ENCODE data around the gene UST. TPM values are rescaled to one million over a fixed set of nuclear protein-coding genes. Genes with fewer than 3 reads are reported as not detected.

The UST gene
- polyA plus RNA-seq, 1 donor (not counting 4 experiments of a cell fraction or from before 2014, with no cell fraction given): 6.1 TPM

GRCh38 chr6:148743476-148743875, 3.4 kb upstream of the UST start:
- H2AFZ ChIP-seq (ENCODE audit: control insufficient read depth, low read length): no peak overlapping the region
- FAIRE-seq: no peak
- TF ChIP-seq EZH2 (IDR thresholded peaks at IDR 0.05; ENCODE audit: low read length) (no peak), CTCF (optimal IDR thresholded peaks at IDR 0.05 in 1 of 3, IDR thresholded peaks at IDR 0.05 in 1 of 3, conservative IDR thresholded peaks at IDR 0.05 in 1 of 3; ENCODE audit: extremely low read depth in 1 of 3, insufficient read depth in 2 of 3, low read length in 3 of 3) (no peak)

GRCh38 chr6:148745926-148746325, 904 bp upstream of the UST start:
- dilution Hi-C loops (cut with MboI; ENCODE audit: extremely low pct_ligation_motif_present, low sequenced_read_pairs): no loop called here
- DNase-seq (ENCODE audit: low read depth, low spot score): no peak

More at GRCh38 chr6:148743476-148743875, 3.4 kb upstream of the UST start:
- Histone ChIP-seq H3K4me3 (ENCODE audit: control insufficient read depth in 2 of 3, extremely low read depth in 1 of 3, insufficient read depth in 2 of 3, low read depth in 1 of 3, low read length in 3 of 3) (no peak overlapping the region), H3K79me2 (ENCODE audit: control insufficient read depth, insufficient read depth, low read length) (no peaks in the 10 kb centered on the region), H3K9me3 (ENCODE audit: control insufficient read depth, low read depth, low read length) (no peaks in the 10 kb centered on the region), H3K36me3 (ENCODE audit: control insufficient read depth in 2 of 2, extremely low read depth in 1 of 2, insufficient read depth in 2 of 2, low read length in 2 of 2) (no peaks in the 10 kb centered on the region), H3K27ac (ENCODE audit: control insufficient read depth, insufficient read depth, low read length) (no peak overlapping the region), H3K4me1 (ENCODE audit: control insufficient read depth, extremely low read depth, insufficient read depth, low read length) (peaks cover 9% of the 10 kb centered on the region), H4K20me1 (ENCODE audit: control insufficient read depth, extremely low read depth, insufficient read depth, low read length) (no peaks in the 10 kb centered on the region), H3K27me3 (ENCODE audit: control insufficient read depth, extremely low read depth, insufficient read depth, low read length) (no peaks in the 10 kb centered on the region), H3K9me1 (ENCODE audit: control insufficient read depth, extremely low read depth, insufficient read depth, low read length) (no peaks in the 10 kb centered on the region), H3K9ac (ENCODE audit: control insufficient read depth, extremely low read depth, insufficient read depth, low read length) (no peak overlapping the region), H3K4me2 (ENCODE audit: control insufficient read depth, extremely low read depth, insufficient read depth, low read depth, low read length) (no peak overlapping the region)
- dilution Hi-C loops (cut with MboI; ENCODE audit: extremely low pct_ligation_motif_present, low sequenced_read_pairs): no loop called here
- DNase-seq (ENCODE audit: low read depth, low spot score): no peak

More at GRCh38 chr6:148745926-148746325, 904 bp upstream of the UST start:
- no peak for FAIRE-seq
- no peaks in the 10 kb centered on the region for H3K36me3 ChIP-seq (ENCODE audit: control insufficient read depth in 2 of 2, extremely low read depth in 1 of 2, insufficient read depth in 2 of 2, low read length in 2 of 2)
- peaks cover 10% of the 10 kb centered on the region for H3K4me1 ChIP-seq (ENCODE audit: control insufficient read depth, extremely low read depth, insufficient read depth, low read length)
- H3K9me3 ChIP-seq (ENCODE audit: control insufficient read depth, low read depth, low read length): no peaks in the 10 kb centered on the region
- H3K4me3 ChIP-seq (ENCODE audit: control insufficient read depth in 2 of 3, extremely low read depth in 1 of 3, insufficient read depth in 2 of 3, low read depth in 1 of 3, low read length in 3 of 3): peak overlapping the region; percentile 72 to 80 (median 75)
- peak overlapping the region; percentile 81 for H2AFZ ChIP-seq (ENCODE audit: control insufficient read depth, low read length)
- H3K79me2 ChIP-seq (ENCODE audit: control insufficient read depth, insufficient read depth, low read length): no peaks in the 10 kb centered on the region
- H3K9ac ChIP-seq (ENCODE audit: control insufficient read depth, extremely low read depth, insufficient read depth, low read length): peak overlapping the region; percentile 73
- H3K27ac ChIP-seq (ENCODE audit: control insufficient read depth, insufficient read depth, low read length): peak overlapping the region; percentile 57
- no peak for TF ChIP-seq CTCF (optimal IDR thresholded peaks at IDR 0.05 in 1 of 3, IDR thresholded peaks at IDR 0.05 in 1 of 3, conservative IDR thresholded peaks at IDR 0.05 in 1 of 3; ENCODE audit: extremely low read depth in 1 of 3, insufficient read depth in 2 of 3, low read length in 3 of 3)
- no peak for TF ChIP-seq EZH2 (IDR thresholded peaks at IDR 0.05; ENCODE audit: low read length)
- H4K20me1 ChIP-seq (ENCODE audit: control insufficient read depth, extremely low read depth, insufficient read depth, low read length): no peaks in the 10 kb centered on the region
- no peaks in the 10 kb centered on the region for H3K27me3 ChIP-seq (ENCODE audit: control insufficient read depth, extremely low read depth, insufficient read depth, low read length)
- H3K4me2 ChIP-seq (ENCODE audit: control insufficient read depth, extremely low read depth, insufficient read depth, low read depth, low read length): peak overlapping the region; percentile 96
- H3K9me1 ChIP-seq (ENCODE audit: control insufficient read depth, extremely low read depth, insufficient read depth, low read length): no peaks in the 10 kb centered on the region
